WERI-Rb-1 (cell line): ENCODE results near the gene DENND5A.

Source experiments
- DNase-seq: peaks from one replicate; pipeline ENCODE4 v3.0.0-alpha.2; 2020
- H3K27ac ChIP-seq: fragments of 250-450 bp; sonication (Bioruptor Pico); 2 replicates; pipeline ENCODE4 v1.5.1; 2020; ENCODE audit warnings: mild to moderate bottlenecking, moderate library complexity
- H3K27me3 ChIP-seq: fragments of 250-450 bp; sonication (Bioruptor Pico); 2 replicates; pipeline ENCODE4 v1.5.1; 2021; ENCODE audit warnings: mild to moderate bottlenecking, low read depth, moderate library complexity; ENCODE audit not compliant: insufficient read depth, severe bottlenecking
- H3K36me3 ChIP-seq: fragments of 250-450 bp; sonication (Bioruptor Pico); 2 replicates; pipeline ENCODE4 v1.5.1; 2020; ENCODE audit warnings: mild to moderate bottlenecking, moderate library complexity
- H3K4me3 ChIP-seq: 2 replicates; pipeline ENCODE4 v1.5.1; 2011; ENCODE audit warnings: low read depth, mild to moderate bottlenecking, control low read depth, low read length
- H3K9me3 ChIP-seq: fragments of 250-450 bp; sonication (Bioruptor Pico); 2 replicates; pipeline ENCODE4 v1.5.1; 2021; ENCODE audit warnings: mild to moderate bottlenecking, moderate library complexity; ENCODE audit not compliant: severe bottlenecking
- TF ChIP-seq, protein P1 (sequence below): IDR thresholded peaks from 2 replicates; pipeline ENCODE4 v1.5.1; 2011; ENCODE audit warnings: low read depth, mild to moderate bottlenecking, control low read depth, inconsistent platforms, low read length

DENND5A gene

DNA sequence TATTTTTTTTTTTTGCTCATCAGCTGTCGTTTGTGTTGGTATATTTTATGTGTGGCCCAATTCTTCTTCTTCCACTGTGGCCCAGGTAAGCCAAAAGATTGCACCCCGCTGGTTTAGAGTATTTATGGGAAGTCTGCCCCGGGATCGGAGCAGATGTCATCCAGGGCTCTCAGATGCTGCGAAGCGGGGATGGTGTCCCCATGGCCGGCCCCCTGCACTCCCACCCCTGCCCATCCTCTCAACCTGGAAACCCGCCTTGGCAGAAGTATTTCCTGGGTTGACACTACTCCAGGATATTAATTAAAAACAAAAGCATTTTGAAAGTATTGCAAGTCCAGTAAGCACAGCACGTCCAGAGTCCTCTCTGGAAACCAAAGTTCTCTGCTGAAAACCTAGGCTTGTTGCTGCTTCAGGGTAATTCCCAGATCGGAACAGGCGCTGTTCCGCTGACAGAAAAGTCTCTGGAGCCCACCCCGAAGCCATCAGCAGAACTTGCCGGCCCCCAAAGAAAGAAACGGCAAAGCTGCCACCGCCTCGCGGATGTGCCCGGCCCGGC is 174.6 kb downstream of the DENND5A start:
- Histone ChIP-seq H3K9me3 (no peaks in the 10 kb centered on the region), H3K36me3 (no peaks in the 10 kb centered on the region), H3K27ac (no peak overlapping the region), H3K27me3 (peaks cover 3% of the 10 kb centered on the region), H3K4me3 (peak overlapping the region; percentile 57)
- DNase-seq: no peak
- TF ChIP-seq, protein P1, sequence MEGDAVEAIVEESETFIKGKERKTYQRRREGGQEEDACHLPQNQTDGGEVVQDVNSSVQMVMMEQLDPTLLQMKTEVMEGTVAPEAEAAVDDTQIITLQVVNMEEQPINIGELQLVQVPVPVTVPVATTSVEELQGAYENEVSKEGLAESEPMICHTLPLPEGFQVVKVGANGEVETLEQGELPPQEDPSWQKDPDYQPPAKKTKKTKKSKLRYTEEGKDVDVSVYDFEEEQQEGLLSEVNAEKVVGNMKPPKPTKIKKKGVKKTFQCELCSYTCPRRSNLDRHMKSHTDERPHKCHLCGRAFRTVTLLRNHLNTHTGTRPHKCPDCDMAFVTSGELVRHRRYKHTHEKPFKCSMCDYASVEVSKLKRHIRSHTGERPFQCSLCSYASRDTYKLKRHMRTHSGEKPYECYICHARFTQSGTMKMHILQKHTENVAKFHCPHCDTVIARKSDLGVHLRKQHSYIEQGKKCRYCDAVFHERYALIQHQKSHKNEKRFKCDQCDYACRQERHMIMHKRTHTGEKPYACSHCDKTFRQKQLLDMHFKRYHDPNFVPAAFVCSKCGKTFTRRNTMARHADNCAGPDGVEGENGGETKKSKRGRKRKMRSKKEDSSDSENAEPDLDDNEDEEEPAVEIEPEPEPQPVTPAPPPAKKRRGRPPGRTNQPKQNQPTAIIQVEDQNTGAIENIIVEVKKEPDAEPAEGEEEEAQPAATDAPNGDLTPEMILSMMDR: no peak

DNA sequence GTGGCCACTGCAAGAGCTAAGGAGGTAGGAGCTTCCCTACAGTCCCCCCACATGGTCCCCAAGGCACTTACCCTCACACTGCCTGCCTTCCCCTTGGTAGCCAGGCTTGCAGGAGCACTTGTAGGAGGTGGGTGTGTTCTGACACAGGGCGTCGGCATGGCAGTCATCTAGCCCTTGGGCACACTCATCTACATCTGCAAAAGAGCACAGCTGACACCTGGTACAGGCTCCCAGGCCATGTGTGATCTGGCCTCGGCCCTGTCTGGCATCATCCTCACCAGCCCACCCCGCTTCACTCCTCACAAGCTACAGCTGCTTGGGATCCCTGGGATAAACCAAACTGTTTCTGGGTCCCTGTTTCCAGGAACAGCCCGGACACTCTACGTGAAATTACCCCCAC is 175.5 kb downstream of the DENND5A start:
- H3K36me3 ChIP-seq: no peaks in the 10 kb centered on the region
- H3K4me3 ChIP-seq: no peak overlapping the region
- no peak for DNase-seq
- H3K27ac ChIP-seq: no peak overlapping the region
- H3K9me3 ChIP-seq: no peaks in the 10 kb centered on the region
- peaks cover 3% of the 10 kb centered on the region for H3K27me3 ChIP-seq
- TF ChIP-seq, protein P1: no peak

DNA sequence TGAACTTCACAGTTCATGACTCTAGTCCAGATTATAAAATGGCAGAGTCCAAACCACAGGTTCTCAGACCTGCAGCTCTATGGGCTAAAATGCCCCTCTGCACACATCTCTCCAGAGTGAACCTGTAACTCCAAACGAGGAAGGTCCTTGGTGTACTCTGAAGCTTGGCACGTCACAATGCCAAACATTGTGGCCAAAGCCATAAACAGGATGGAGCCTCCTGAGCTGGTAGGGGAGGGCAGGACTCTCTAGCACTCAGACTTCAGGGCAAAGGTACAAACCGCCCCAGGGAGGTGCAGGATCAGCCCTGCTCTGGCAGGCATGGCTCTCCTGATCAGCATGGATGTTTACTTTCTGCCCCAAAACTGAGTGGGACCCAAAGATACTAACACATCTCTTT is 176.1 kb downstream of the DENND5A start:
- TF ChIP-seq, protein P1: no peak
- H3K36me3 ChIP-seq: no peaks in the 10 kb centered on the region
- no peak for DNase-seq
- H3K9me3 ChIP-seq: no peaks in the 10 kb centered on the region
- peaks cover 3% of the 10 kb centered on the region for H3K27me3 ChIP-seq
- H3K4me3 ChIP-seq: no peak overlapping the region
- no peak overlapping the region for H3K27ac ChIP-seq
